Measurements from ENCODE around the gene SCRG1.

DNA sequence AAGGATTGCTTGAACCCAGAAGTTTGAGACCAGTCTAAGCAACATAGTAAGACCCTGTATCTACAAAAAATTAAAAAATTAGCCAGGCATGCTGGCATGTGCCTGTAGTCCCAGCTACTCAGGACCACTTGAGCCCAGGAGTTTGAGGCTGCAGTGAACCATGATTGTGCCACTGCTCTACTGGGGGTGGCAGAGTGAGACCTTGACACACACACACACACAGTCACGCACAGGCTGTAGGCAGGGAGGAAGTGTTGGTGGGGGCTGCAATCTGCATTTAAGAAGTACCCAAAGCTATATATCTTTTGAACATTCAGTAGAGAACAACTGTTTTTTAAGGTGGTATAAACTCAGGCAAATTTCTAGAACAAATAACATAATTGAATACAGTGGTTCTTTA is 7.2 kb downstream of the SCRG1 start:
- TF ChIP-seq POLR2A (IDR thresholded peaks at IDR 0.05; ENCODE audit: low read depth, low read length) (no peak), EZH2 (IDR thresholded peaks at IDR 0.05; ENCODE audit: borderline replicate concordance, low read depth, low read length, severe bottlenecking) (no peak), POLR2AphosphoS5 (IDR thresholded peaks at IDR 0.05; ENCODE audit: insufficient read depth, low read depth, low read length) (no peak)
- TF ChIP-seq, protein P1, sequence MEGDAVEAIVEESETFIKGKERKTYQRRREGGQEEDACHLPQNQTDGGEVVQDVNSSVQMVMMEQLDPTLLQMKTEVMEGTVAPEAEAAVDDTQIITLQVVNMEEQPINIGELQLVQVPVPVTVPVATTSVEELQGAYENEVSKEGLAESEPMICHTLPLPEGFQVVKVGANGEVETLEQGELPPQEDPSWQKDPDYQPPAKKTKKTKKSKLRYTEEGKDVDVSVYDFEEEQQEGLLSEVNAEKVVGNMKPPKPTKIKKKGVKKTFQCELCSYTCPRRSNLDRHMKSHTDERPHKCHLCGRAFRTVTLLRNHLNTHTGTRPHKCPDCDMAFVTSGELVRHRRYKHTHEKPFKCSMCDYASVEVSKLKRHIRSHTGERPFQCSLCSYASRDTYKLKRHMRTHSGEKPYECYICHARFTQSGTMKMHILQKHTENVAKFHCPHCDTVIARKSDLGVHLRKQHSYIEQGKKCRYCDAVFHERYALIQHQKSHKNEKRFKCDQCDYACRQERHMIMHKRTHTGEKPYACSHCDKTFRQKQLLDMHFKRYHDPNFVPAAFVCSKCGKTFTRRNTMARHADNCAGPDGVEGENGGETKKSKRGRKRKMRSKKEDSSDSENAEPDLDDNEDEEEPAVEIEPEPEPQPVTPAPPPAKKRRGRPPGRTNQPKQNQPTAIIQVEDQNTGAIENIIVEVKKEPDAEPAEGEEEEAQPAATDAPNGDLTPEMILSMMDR (IDR thresholded peaks at IDR 0.05; ENCODE audit: extremely low read depth in 1 of 2, insufficient read depth in 1 of 2, low read depth in 1 of 2, low read length in 2 of 2), result no peak
- TF ChIP-seq, protein P2, sequence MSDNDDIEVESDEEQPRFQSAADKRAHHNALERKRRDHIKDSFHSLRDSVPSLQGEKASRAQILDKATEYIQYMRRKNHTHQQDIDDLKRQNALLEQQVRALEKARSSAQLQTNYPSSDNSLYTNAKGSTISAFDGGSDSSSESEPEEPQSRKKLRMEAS (IDR thresholded peaks at IDR 0.05; ENCODE audit: insufficient read depth, insufficient read length), result no peak

All from endothelial cell of umbilical vein (primary cell).